NCI-H2196 (cell line): ENCODE data around the gene PLP2.

Source experiments
- DNase-seq: peaks from one replicate; lab custom pipeline; 2025; ENCODE audit not compliant: unreplicated experiment; lab: John Stamatoyannopoulos, UW

PLP2 gene

GRCh38 chrX:49186125-49187027, 14.7 kb downstream of the PLP2 start, which contains the start of gene PRICKLE3:
Gene PRICKLE3, minus strand, starts transcription at chrX:49186373. Its CDS starts 76 bp downstream, at chrX:49186297.
- DNase-seq, result peak; percentile 70

DNA sequence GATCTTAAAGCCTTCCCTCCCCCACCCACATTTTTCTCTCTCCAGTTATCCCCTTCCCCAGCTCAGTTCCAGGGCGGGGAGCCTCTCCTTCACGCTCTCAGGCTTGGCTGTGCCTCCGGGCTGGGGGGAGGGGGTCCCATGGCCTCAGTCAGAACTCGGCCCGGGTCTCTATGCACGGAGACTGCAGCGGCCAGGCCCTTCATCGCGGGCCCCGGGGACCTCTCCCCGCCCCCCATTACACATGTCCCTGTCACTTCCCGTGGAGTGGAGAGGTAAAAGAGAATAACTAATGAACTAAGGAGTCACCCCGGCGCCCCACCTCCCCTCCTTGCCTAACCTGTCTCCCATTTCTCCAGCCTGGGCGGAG, 15.3 kb downstream of the PLP2 start:
- no peak for DNase-seq

GRCh38 chrX:49187526-49187925, 15.8 kb downstream of the PLP2 start:
- DNase-seq, result no peak

GRCh38 chrX:49188468-49189076, 16.9 kb downstream of the PLP2 start:
- no peak for DNase-seq

- DNase-seq, result no peak
Observed at GRCh38 chrX:49189606-49190005, 17.9 kb downstream of the PLP2 start.

- peak; percentile 95 for DNase-seq
Observed at GRCh38 chrX:49190821-49191573, 19.3 kb downstream of the PLP2 start.

DNA sequence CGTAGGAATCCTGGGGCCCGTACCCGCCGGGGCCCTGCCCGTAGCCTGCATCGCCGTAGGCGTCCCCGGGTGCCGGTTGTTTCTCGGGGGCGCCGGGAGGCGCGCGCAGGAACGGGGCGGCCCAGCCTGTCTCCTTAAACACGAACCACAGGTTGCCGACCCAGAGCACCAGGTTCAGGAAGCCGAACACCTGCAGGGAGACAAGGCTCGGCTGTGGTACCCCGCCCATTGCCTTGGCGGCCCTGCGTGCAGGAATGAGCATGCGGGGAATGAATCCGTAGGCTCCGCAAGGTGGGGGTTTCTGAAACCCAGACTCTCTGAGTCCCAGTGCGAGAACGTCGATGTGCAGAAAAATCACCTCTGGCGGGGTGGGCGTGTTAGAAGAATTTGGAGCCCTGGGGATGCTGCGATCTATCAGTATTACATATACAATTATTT, 19.9 kb downstream of the PLP2 start:
- no peak for DNase-seq

DNA sequence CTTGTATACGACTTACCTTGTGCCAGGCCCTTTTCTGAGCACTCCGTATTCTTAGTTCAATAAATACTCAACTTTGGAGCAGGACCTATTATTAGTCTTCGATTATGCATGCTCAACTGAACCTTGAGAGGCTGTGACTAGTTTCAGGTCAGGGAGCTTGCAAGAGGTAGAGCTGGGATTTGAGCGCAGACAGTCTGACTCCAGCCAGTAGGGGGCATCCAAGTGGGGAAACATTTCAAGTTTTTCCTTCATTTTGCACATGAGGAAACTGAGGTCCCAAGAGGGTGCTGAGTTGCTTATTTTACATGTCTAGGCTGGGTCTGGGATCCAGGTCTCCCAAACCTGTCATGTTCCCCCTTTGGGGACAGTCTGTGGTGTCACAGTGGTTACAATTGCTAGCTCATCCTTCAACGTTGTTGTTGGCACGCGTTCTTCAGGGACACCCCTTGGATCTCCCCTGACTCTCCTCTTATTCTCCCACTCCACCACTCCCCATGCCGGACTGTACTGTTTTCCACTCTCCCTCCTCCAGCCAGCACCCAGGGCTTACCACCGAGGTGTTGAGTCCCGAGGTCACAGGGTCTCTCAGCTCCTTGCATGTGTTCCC, 21.1 kb downstream of the PLP2 start:
- peak; percentile 19 for DNase-seq

DNA sequence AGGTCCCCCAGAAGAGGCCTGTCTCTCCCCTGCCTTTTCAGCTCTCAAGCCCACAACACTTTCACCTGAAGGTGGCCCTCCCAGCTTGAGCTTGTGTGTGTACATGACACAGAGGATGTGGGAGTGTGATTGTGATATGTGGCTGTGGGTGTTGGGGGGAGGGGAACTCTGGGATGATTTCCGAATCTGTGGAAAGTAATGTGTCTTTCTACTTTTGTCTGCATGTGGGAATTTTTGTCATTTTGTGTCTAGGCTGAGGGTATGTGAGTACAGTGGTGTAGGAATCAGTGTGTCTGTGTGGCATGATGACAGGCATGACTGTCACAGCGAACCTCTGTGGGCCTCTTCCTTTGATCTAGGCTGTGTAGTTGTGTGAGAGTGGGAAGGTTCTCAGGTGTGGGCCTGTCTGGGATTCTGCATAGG, 21.9 kb downstream of the PLP2 start:
- no peak for DNase-seq

- DNase-seq, result no peak
Observed at GRCh38 chrX:49197543-49198087, 25.9 kb downstream of the PLP2 start.

GRCh38 chrX:49198540-49199314, 27.0 kb downstream of the PLP2 start:
- DNase-seq, result no peak

- no peak for DNase-seq
Observed at GRCh38 chrX:49199315-49199595, 27.6 kb downstream of the PLP2 start.

DNA sequence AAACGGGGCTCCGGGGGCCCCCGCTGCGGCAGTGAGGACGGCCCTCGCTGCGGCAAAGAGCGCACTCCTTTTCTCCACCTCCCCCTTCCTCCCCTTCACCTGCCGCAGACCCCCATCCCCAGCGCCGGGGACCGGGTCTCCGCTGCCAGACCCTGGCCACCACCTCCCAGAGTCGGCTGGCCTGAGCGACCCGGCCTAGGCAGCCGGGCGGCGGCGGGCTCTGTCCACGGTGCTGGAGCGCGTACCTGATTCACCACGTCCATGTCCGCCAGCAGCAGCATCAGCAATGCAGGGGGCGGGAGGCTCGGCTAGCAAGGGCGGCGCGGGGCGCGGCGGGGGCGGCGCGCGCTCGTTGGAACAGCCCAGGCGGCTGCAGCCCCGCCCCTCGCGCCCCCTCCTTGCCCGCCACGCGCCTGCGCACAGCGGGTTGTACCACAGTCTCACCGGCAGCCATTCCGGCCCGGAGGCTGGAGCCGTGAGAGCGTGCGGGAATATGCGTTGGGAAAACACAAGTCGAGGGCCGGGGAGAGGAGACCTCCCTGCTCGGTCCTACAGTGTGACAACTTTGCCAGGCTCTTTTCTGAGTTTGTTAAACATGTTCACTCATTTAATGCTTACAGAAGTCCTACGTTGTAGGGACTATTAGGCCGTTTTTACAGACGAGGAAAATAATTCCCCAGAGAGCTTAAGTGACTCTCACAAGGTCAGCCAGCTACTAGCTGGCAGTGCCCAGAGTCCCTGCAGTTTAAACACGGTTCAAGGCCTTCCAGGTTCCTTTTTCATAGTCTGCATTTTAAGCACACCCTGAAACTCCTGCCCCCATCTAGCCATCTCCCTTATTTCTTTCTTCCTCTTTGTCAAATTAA, 28.4 kb downstream of the PLP2 start, which contains the start of gene SYP:
Gene SYP (minus strand): TSS at position 288 of the 866 bp plus-strand sequence. CDS start 7 bp downstream, at position 281.
- DNase-seq, result peak; percentile 73

GRCh38 chrX:49202022-49202421, 30.3 kb downstream of the PLP2 start:
- DNase-seq, result no peak

- no peak for DNase-seq
Observed at GRCh38 chrX:49203536-49203935, 31.8 kb downstream of the PLP2 start.

DNA sequence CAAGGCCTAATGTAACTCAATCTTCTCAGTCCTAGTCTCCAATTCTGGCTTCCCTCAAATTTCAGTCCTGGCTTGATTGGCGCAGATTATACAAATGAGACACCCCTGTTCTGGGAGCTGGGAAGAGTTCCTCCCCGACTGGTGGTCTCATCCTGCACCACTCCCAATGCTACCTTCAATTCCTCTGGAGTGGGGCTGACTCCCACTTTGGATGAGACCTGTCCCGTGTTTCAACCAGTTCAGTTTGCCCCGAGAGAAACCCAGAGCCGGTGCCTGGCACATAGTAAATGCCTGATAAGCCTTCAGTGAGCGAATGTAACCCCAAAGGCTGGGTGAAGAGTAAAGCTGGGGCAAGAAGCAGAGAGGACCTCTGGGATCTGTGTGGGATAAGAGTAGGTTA, 32.3 kb downstream of the PLP2 start:
- no peak for DNase-seq

DNA sequence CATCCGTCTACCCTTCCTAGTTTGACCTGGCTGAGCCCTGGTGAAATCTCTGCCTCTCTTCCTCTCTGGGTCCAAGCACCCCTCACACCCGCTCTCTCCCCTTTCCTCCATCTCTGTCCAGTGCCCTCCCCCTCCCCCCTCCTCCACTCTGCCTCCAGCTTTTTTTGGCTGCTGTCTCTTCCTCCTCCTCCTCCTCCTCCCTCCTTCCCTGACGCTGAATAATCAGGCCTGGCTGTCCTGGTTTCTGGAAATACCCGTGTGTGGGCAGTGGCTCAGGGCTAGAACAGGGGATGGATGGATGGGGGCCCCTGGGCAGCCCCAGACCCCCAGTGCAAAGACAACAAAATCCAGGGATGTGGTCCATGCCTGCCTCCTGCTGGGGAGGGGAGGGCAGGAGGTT, 33.0 kb downstream of the PLP2 start:
- no peak for DNase-seq

DNA sequence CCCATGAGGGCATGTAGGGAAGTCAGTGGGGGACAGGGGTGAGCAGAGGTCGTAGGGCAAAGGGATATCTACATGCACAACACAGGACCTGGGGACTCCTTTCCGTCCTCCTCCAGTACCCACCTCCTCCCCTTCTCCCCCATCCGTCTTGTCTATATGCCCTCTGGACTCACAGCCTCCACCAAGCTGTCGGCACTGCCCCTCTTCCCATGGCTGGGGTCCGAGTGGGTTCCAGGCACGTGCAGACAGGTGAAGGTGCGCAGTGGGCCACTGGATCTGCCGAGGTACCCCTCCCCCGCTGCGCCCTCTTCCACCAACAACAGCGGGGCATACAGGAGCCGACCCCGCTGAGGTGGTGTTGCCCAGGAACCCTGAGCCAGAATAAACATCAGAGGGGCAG, 33.7 kb downstream of the PLP2 start:
- no peak for DNase-seq

- no peak for DNase-seq
Observed at GRCh38 chrX:49206543-49206942, 34.8 kb downstream of the PLP2 start.
